Stomach (tissue), 4 donors: Measurements from ENCODE around the gene RANBP1.

Source experiments
- CTCF ChIP-seq, 7 experiments: fragments of 450-650 bp in 4 of 7; fragments of 200-600 bp in 3 of 7; sonication (generic) in 3 of 7; IDR thresholded peaks; one replicate each; pipeline ENCODE4 v1.5.1; 2016 to 2019; ENCODE audit warnings: antibody characterized with exemption in 7 of 7, control low read depth in 2 of 7, mild to moderate bottlenecking in 1 of 7
- EP300 ChIP-seq: sonication (generic); formaldehyde crosslinking; IDR thresholded peaks from one replicate; pipeline ENCODE4 v1.6.1; 2017; ENCODE audit warnings: antibody characterized with exemption

GRCh38 chr22:20130731-20131596 lies 15.1 kb downstream of the RANBP1 start:
- TF ChIP-seq EP300 (no peak), CTCF (IDR thresholded peaks at IDR 0.05) (no peak)
